ENCODE measurements around the gene C1QTNF8. TPM values are rescaled to one million over a fixed set of nuclear protein-coding genes. Genes with fewer than 3 reads are reported as not detected.

Gene C1QTNF8
- total RNA-seq, 1 experiment from 2014 or later, result not detected

GRCh38 chr16:1098266-1098991, 2.4 kb upstream of the C1QTNF8 start:
- TF ChIP-seq, protein P1, sequence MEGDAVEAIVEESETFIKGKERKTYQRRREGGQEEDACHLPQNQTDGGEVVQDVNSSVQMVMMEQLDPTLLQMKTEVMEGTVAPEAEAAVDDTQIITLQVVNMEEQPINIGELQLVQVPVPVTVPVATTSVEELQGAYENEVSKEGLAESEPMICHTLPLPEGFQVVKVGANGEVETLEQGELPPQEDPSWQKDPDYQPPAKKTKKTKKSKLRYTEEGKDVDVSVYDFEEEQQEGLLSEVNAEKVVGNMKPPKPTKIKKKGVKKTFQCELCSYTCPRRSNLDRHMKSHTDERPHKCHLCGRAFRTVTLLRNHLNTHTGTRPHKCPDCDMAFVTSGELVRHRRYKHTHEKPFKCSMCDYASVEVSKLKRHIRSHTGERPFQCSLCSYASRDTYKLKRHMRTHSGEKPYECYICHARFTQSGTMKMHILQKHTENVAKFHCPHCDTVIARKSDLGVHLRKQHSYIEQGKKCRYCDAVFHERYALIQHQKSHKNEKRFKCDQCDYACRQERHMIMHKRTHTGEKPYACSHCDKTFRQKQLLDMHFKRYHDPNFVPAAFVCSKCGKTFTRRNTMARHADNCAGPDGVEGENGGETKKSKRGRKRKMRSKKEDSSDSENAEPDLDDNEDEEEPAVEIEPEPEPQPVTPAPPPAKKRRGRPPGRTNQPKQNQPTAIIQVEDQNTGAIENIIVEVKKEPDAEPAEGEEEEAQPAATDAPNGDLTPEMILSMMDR (conservative IDR thresholded peaks at IDR 0.05; ENCODE audit: low read depth, low read length), result no peak
- no peaks in the 10 kb centered on the region for H3K79me2 ChIP-seq (ENCODE audit: low read length)
- intact Hi-C loops (cut with micrococcal nuclease), result no loop called here
- H3K4me2 ChIP-seq (ENCODE audit: low read length), result no peak overlapping the region
- H3K4me1 ChIP-seq (ENCODE audit: insufficient read depth, low read length), result no peaks in the 10 kb centered on the region; the same call in 1 of the 2 replicates
- ChIA-PET CTCF (no interaction called here), POLR2A (ENCODE audit: unreplicated experiment) (no interaction called here)
- H3K9me3 ChIP-seq (ENCODE audit: low read length), result no peaks in the 10 kb centered on the region
- H2AFZ ChIP-seq (ENCODE audit: low read length), result no peak overlapping the region
- H3K9ac ChIP-seq (ENCODE audit: low read length), result no peak overlapping the region
- H4K20me1 ChIP-seq (ENCODE audit: low read length), result no peaks in the 10 kb centered on the region
- H3K36me3 ChIP-seq (ENCODE audit: low read depth, low read length), result no peaks in the 10 kb centered on the region
- H3F3A ChIP-seq (ENCODE audit: low read length, unreplicated experiment), result no peaks in the 10 kb centered on the region
- no TSS peak for BruUV-seq (replicated peaks)
- no peak for DNase-seq
- H3K27me3 ChIP-seq (ENCODE audit: low read length), result no peaks in the 10 kb centered on the region
- H3K27ac ChIP-seq (ENCODE audit: low read length), result no peak overlapping the region
- H3K4me3 ChIP-seq (ENCODE audit: low read length), result no peak overlapping the region
- no peaks in the 10 kb centered on the region for H3K9me2 ChIP-seq (replicated peaks; ENCODE audit: low read length)
- ATAC-seq, result no peak

- TF ChIP-seq, protein P1 (conservative IDR thresholded peaks at IDR 0.05; ENCODE audit: low read depth, low read length), result no peak
- TF ChIP-seq EZH2 (IDR thresholded peaks at IDR 0.05; ENCODE audit: low read length, unreplicated experiment) (no peak), EZH2phosphoT487 (IDR thresholded peaks at IDR 0.05; ENCODE audit: borderline replicate concordance, low read length) (no peak)
- BruUV-seq (replicated peaks), result no TSS peak
- POLR2A ChIA-PET (ENCODE audit: unreplicated experiment), result no interaction called here
- no peak overlapping the region for H3K9ac ChIP-seq (ENCODE audit: low read length)
- H3K27ac ChIP-seq (ENCODE audit: low read length), result no peak overlapping the region
- intact Hi-C loops (cut with micrococcal nuclease), result no loop called here
- CTCF ChIA-PET, result no interaction called here
- no peaks in the 10 kb centered on the region for H3K4me1 ChIP-seq (ENCODE audit: insufficient read depth, low read length)
- no peak for DNase-seq
- no peaks in the 10 kb centered on the region for H3K27me3 ChIP-seq (ENCODE audit: low read length)
- H3K9me3 ChIP-seq (ENCODE audit: low read length), result no peaks in the 10 kb centered on the region
- H3K79me2 ChIP-seq (ENCODE audit: low read length), result no peaks in the 10 kb centered on the region
- no peak overlapping the region for H3K4me3 ChIP-seq (ENCODE audit: low read length)
- no peaks in the 10 kb centered on the region for H4K20me1 ChIP-seq (ENCODE audit: low read length)
- H3F3A ChIP-seq (ENCODE audit: low read length, unreplicated experiment), result no peaks in the 10 kb centered on the region
- no peak overlapping the region for H3K4me2 ChIP-seq (ENCODE audit: low read length)
- ATAC-seq, result peak; percentile 21
- no peaks in the 10 kb centered on the region for H3K36me3 ChIP-seq (ENCODE audit: low read depth, low read length)
- H3K9me2 ChIP-seq (replicated peaks; ENCODE audit: low read length), result no peaks in the 10 kb centered on the region
- no peak overlapping the region for H2AFZ ChIP-seq (ENCODE audit: low read length)
These were observed 1.8 kb upstream of the C1QTNF8 start for GRCh38 chr16:1097800-1098199.

DNA sequence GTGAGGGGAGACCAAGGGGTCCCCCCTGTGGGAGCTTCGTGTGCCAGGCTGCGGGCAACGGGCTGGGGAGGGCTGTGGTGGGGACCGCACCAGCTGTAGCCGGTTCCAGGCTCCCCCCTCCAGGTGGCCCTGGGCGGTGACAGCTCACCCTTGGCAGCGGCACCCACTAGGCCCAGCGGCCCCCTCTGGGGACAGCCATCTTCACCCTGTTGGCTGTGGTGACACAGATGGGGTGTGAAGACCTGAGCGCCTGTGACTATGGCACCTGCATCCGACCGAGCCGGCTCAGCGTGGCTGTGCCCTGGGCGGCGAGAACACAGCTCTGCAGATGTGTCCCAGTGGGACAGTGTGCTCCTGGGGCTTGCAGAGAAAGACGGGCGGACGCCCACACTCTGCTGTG, 1.1 kb upstream of the C1QTNF8 start:
- ChIA-PET POLR2A (ENCODE audit: unreplicated experiment) (no interaction called here), CTCF (no interaction called here)
- H3F3A ChIP-seq (ENCODE audit: low read length, unreplicated experiment), result no peaks in the 10 kb centered on the region
- H3K9ac ChIP-seq (ENCODE audit: low read length), result no peak overlapping the region
- no peaks in the 10 kb centered on the region for H3K9me3 ChIP-seq (ENCODE audit: low read length)
- no peaks in the 10 kb centered on the region for H3K9me2 ChIP-seq (replicated peaks; ENCODE audit: low read length)
- H3K27ac ChIP-seq (ENCODE audit: low read length), result no peak overlapping the region
- no peaks in the 10 kb centered on the region for H3K79me2 ChIP-seq (ENCODE audit: low read length)
- ATAC-seq (no peak), DNase-seq (no peak)
- no peak overlapping the region for H3K4me3 ChIP-seq (ENCODE audit: low read length)
- H3K4me2 ChIP-seq (ENCODE audit: low read length), result no peak overlapping the region
- no TSS peak for BruUV-seq (replicated peaks)
- H3K36me3 ChIP-seq (ENCODE audit: low read depth, low read length), result no peaks in the 10 kb centered on the region
- no peaks in the 10 kb centered on the region for H4K20me1 ChIP-seq (ENCODE audit: low read length)
- TF ChIP-seq, protein P1 (conservative IDR thresholded peaks at IDR 0.05; ENCODE audit: low read depth, low read length), result no peak
- TF ChIP-seq EZH2phosphoT487 (IDR thresholded peaks at IDR 0.05; ENCODE audit: borderline replicate concordance, low read length) (no peak), EZH2 (IDR thresholded peaks at IDR 0.05; ENCODE audit: low read length, unreplicated experiment) (no peak)
- H3K27me3 ChIP-seq (ENCODE audit: low read length), result no peaks in the 10 kb centered on the region
- intact Hi-C loops (cut with micrococcal nuclease), result no loop called here
- H2AFZ ChIP-seq (ENCODE audit: low read length), result no peak overlapping the region
- H3K4me1 ChIP-seq (ENCODE audit: insufficient read depth, low read length), result no peaks in the 10 kb centered on the region
